Germinal center (tissue), 1 donor: ENCODE measurements around the gene SCYL1.
A peak's percentile ranks its signal among the peaks of the same experiment; 100 is the strongest.
"Not testable (repeated sequence)": the region's sequence is repeated elsewhere in the genome, so short reads cannot be mapped to it uniquely, and the experiment has no call there.

Experiments used
- DNase-seq: peaks from one replicate; pipeline ENCODE4 v3.0.0; 2012; ENCODE audit warnings: mixed read lengths, low spot score

SCYL1 gene

GRCh38 chr11:65506290-65506771 is 18.6 kb upstream of the SCYL1 start:
- no peak for DNase-seq

- peak; percentile 55 for DNase-seq
Measured at GRCh38 chr11:65506772-65507505, 17.9 kb upstream of the SCYL1 start.

- not testable (repeated sequence) for DNase-seq
Measured at GRCh38 chr11:65512311-65512710, 12.6 kb upstream of the SCYL1 start.

GRCh38 chr11:65516135-65516968 is 8.5 kb upstream of the SCYL1 start:
- no peak for DNase-seq

GRCh38 chr11:65518941-65519549 is 5.8 kb upstream of the SCYL1 start:
- DNase-seq, result not testable (repeated sequence)

- DNase-seq, result not testable (repeated sequence)
Measured at GRCh38 chr11:65521777-65522521, 2.9 kb upstream of the SCYL1 start.

- not testable (repeated sequence) for DNase-seq
Measured at GRCh38 chr11:65522718-65523630, 1.9 kb upstream of the SCYL1 start.

- not testable (repeated sequence) for DNase-seq
Measured at GRCh38 chr11:65523631-65523968, 1.3 kb upstream of the SCYL1 start.

GRCh38 chr11:65524014-65524740 is 706 bp upstream of the SCYL1 start:
- no peak for DNase-seq

- no peak for DNase-seq
Measured at GRCh38 chr11:65525546-65526480, 930 bp downstream of the SCYL1 start.

- DNase-seq, result no peak
Measured at GRCh38 chr11:65526744-65527143, 1.9 kb downstream of the SCYL1 start.

GRCh38 chr11:65528819-65529350 is 4.0 kb downstream of the SCYL1 start:
- no peak for DNase-seq

- no peak for DNase-seq
Measured at GRCh38 chr11:65529475-65530156, 4.7 kb downstream of the SCYL1 start.

- no peak for DNase-seq
Measured at GRCh38 chr11:65530157-65530496, 5.2 kb downstream of the SCYL1 start.

GRCh38 chr11:65532388-65533064 is 7.6 kb downstream of the SCYL1 start:
- DNase-seq, result no peak

- DNase-seq, result no peak
Measured at GRCh38 chr11:65535102-65535501, 10.2 kb downstream of the SCYL1 start.

GRCh38 chr11:65536412-65537295 is 11.8 kb downstream of the SCYL1 start:
- DNase-seq, result no peak
